Stimulated activated CD8-positive, alpha-beta memory T cell treated with anti-CD3 and anti-CD28 coated beads, Interleukin-7, amount 100 ng/mL, for 1 hour (primary cell): ENCODE measurements around the gene PPP3R1.

ENCODE experiments used
- DNase-seq, 2 donors: peaks; one replicate each; pipeline ENCODE4 v3.0.0-alpha.2; 2020; ENCODE audit warnings: low read depth in 2 of 2

Gene PPP3R1

GRCh38 chr2:68252400-68253218 is at the start of gene PPP3R1:
Gene PPP3R1 (minus strand): TSS chr2:68252532. CDS start chr2:68252127, 405 bp downstream.
- peak; percentile 83 to 94 for DNase-seq

- DNase-seq: no peak
Observed at GRCh38 chr2:68295516-68295915, 43.2 kb upstream of the PPP3R1 start.

GRCh38 chr2:68294913-68295312 is 42.6 kb upstream of the PPP3R1 start:
- no peak for DNase-seq

GRCh38 chr2:68294187-68294586 is 41.9 kb upstream of the PPP3R1 start:
- DNase-seq: no peak

GRCh38 chr2:68293755-68294154 is 41.4 kb upstream of the PPP3R1 start:
- no peak for DNase-seq

- DNase-seq: no peak
Observed at GRCh38 chr2:68293024-68293423, 40.7 kb upstream of the PPP3R1 start.

- DNase-seq: no peak
Observed at GRCh38 chr2:68292108-68292710, 39.9 kb upstream of the PPP3R1 start.

- DNase-seq: no peak
Observed at GRCh38 chr2:68291314-68291713, 39.0 kb upstream of the PPP3R1 start.

- no peak for DNase-seq
Observed at GRCh38 chr2:68290901-68291300, 38.6 kb upstream of the PPP3R1 start.

- DNase-seq: no peak
Observed at GRCh38 chr2:68287580-68288441, 35.5 kb upstream of the PPP3R1 start.

GRCh38 chr2:68284896-68285295 is 32.6 kb upstream of the PPP3R1 start:
- DNase-seq: no peak

- DNase-seq: no peak
Observed at GRCh38 chr2:68283419-68283812, 31.1 kb upstream of the PPP3R1 start.

GRCh38 chr2:68282811-68283418 is 30.6 kb upstream of the PPP3R1 start:
- no peak for DNase-seq

- DNase-seq: no peak
Observed at GRCh38 chr2:68280796-68281195, 28.5 kb upstream of the PPP3R1 start.

GRCh38 chr2:68280348-68280747 is 28.0 kb upstream of the PPP3R1 start:
- no peak for DNase-seq

GRCh38 chr2:68279691-68280090 is 27.4 kb upstream of the PPP3R1 start:
- no peak for DNase-seq

GRCh38 chr2:68278169-68278568 is 25.8 kb upstream of the PPP3R1 start:
- DNase-seq: no peak

- no peak for DNase-seq
Observed at GRCh38 chr2:68274022-68274421, 21.7 kb upstream of the PPP3R1 start.

- no peak for DNase-seq
Observed at GRCh38 chr2:68272246-68272994, 20.1 kb upstream of the PPP3R1 start.

GRCh38 chr2:68266655-68267054 is 14.3 kb upstream of the PPP3R1 start:
- DNase-seq: no peak

- no peak for DNase-seq
Observed at GRCh38 chr2:68263632-68264031, 11.3 kb upstream of the PPP3R1 start.
